ENCODE data around the gene COX7C. TPM values are rescaled to one million over a fixed set of nuclear protein-coding genes. Genes with fewer than 3 reads are reported as not detected.
"Not testable (repeated sequence)": the region's sequence is repeated elsewhere in the genome, so short reads cannot be mapped to it uniquely, and the experiment has no call there.

Gene COX7C, protein sequence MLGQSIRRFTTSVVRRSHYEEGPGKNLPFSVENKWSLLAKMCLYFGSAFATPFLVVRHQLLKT
- 617 TPM for polyA plus RNA-seq (2013, experiment 1 of 2; ENCODE audit: insufficient read length)
- 629 TPM for polyA plus RNA-seq (2013, experiment 2 of 2; ENCODE audit: insufficient read length)

- DNase-seq = peak; percentile 95
Observed at GRCh38 chr5:86617756-86618576, at the start of gene COX7C. Gene COX7C, plus strand, starts transcription at chr5:86617941. Its CDS starts 115 bp downstream, at chr5:86618056.

DNA sequence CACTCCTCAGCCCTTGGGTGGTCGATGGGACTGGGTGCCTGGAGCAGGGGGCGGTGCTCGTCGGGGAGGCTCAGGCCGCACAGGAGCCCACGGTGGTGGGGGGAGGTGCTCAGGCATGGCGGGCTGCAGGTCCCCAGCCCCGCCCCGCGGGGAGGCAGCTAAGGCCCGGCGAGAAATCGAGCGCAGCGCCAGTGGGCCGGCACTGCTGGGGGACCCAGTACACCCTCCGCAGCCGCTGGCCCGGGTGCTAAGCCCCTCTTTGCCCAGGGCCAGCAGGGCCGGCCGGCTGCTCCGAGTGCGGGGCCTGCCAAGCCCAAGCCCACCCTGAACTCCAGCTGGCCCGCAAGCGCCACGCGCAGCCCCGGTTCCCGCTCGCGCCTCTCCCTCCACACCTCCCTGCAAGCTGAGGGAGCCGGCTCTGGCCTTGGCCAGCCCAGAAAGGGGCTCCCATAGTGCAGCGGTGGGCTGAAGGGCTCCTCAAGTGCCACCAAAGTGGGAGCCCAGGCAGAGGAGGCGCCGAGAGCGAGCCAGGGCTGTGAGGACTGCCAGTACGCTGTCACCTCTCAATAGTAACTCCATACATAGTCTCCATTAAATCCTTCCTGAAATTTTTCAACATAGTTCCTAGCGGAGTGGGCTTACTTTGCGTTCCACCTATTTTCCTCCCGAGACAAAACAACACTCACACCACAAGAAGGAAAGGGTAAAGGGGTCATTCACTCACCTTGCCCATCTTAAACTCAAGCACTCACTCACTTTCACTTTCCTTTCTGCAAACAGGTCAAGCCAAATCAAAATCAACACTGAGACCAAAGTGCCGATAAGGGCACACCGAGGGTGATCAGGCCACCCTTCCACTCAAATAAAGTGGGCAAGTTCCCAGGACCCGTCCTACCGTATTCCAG lies 48.0 kb upstream of the COX7C start:
- DNase-seq = not testable (repeated sequence)

GRCh38 chr5:86570427-86571083 lies 47.2 kb upstream of the COX7C start:
- no peak for DNase-seq

DNA sequence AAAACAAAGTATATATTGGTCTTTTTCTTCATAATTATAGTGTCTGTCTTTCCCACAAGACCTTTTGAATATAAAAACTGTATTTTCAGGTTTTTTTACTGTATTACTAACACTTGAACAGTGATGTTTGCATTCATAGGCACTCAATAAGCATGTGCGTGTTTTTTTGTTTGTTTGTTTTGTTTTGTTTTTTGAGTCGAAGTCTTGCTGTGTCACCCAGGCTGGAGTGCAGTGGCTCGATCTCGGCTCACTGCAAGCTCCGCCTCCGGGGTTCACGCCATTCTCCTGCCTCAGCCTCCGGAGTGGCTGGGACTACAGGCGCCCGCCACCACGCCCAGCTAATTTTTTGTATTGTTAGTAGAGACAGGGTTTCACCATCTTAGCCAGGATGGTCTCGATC lies 46.6 kb upstream of the COX7C start:
- not testable (repeated sequence) for DNase-seq

DNA sequence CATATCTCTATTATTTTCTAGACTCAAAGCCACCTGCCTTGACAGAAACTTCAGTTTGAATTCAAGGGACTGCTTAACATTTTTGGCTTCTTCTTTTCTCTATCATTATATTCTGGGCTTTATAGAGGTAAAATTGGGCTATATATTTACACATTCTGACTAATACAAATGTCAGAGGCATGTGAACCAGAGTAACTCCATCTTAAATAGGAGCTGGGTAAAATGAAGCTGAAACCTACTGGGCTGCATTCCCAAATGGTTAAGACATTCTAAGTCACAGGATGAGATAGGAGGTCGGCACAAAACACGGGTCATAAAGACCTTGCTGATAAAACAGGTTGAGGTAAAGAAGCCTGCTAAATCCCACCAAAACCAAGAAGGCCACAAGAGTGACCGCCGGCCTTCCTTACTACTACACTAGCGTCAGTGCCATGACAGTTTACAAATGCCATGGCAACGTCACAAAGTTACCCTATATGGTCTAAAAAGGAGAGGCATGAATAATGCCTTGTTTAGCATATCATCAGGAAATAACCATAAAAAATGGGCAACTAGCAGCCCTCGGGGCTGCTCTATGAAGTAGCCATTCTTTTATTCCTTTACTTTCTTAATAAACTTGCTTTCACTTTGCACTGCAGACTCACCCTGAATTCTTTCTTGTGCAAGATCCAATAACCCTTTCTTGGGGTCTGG lies 44.8 kb upstream of the COX7C start:
- no peak for DNase-seq

GRCh38 chr5:86579502-86579901 lies 38.2 kb upstream of the COX7C start:
- no peak for DNase-seq

DNA sequence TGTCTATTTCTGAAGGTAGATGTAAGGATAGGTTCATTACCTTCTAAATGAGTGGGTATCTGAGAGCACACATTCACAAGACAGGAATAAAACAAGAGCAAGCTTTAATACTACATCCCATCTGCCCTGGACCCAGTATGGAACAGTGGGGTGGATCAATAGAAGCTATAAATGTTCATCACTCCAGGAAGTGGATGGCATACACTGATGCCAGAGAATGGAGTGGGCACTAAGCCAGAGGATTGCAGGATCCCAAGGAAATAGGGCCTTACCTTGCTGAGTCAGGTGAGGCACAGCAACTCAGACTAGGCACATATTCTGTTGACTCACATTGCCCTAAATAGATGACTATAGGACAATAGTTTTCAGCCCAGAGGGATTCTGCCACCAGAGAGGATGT lies 21.3 kb upstream of the COX7C start:
- DNase-seq = no peak

DNA sequence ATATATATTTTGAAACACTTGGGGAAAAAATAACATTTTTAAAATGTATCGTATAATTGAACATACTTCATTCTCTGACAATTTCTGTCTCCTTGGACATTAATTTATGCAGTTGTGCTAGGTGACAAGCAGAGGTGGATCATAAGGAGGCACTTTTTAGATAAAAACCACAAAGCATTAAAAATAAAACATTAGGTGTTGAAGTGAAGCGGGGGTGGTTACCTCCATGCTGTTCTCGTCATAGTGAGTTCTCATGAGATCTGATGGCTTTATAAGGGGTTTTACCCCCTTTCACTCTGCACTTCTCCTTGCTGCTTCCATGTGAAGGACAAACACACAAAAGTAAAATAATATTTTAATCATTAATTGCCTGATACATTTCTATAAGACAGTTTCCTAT lies 11.9 kb upstream of the COX7C start:
- no peak for DNase-seq

DNA sequence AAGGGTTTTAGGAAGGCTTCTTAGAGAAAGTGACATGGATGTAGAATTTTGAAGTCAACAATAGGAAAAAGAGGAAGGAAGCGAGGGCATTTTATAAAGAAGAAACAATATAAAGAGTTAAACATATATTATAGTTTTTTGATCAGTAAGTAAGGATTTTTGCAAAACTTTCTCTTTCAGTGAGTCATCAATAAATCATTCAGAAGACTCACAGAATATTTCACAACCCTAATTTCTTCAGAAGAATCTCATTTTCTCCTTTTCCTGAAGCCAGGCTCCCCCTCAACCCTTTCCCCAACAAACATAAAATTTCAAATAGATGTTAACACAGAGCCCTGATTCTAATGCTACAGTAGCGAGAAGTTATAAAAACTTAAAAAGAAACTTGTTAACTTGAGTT lies 4.3 kb upstream of the COX7C start:
- DNase-seq = no peak

DNA sequence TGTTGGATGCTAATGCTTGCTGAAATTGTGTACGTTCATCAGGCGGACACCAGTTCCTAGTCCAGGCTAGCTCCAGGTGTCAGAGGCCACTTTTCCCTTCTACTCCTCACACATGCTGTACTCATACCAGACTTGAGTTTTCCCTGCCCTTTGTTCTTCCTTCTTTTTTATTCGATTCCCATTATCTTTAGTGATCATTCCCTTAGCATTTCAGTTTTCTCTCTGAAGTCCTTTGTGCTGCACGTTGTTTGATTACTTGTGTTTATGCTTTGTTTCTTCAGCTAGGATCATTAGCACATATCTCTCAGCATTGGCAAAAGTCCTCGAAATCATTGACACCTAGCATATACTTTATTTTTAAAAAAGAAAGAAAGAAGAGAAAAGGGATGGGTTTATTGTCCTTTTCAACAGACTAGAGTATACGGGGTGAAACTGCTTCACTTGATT lies 409 bp upstream of the COX7C start:
- DNase-seq = no peak

GRCh38 chr5:86623785-86624483 lies 6.2 kb downstream of the COX7C start:
- DNase-seq = no peak

- no peak for DNase-seq
Observed at GRCh38 chr5:86625148-86625547, 7.4 kb downstream of the COX7C start.

DNA sequence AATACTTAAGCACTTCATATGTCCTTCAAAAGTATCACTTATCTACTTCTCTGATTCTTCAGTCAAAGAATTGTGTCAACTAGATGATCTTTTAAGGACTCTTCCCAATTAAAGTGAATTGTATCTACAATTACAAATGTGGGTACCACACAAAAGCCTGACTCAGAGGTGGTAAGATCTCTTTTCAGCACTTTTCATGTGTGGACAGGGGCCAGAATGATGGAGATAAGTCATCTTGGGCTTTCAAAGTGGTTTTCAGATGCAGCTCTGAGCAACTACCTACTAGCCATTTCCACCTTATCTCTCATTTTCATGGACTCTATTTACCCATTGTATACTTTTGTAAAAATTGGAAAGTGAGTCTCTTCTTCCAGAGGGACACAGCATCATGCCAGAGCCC lies 8.4 kb downstream of the COX7C start:
- no peak for DNase-seq

- no peak for DNase-seq
Observed at GRCh38 chr5:86631165-86631564, 13.4 kb downstream of the COX7C start.

- DNase-seq = no peak
Observed at GRCh38 chr5:86640998-86641397, 23.3 kb downstream of the COX7C start.

GRCh38 chr5:86644843-86645242 lies 27.1 kb downstream of the COX7C start:
- no peak for DNase-seq

- no peak for DNase-seq
Observed at GRCh38 chr5:86645885-86646284, 28.1 kb downstream of the COX7C start.

GRCh38 chr5:86646671-86647070 lies 28.9 kb downstream of the COX7C start:
- DNase-seq = no peak

DNA sequence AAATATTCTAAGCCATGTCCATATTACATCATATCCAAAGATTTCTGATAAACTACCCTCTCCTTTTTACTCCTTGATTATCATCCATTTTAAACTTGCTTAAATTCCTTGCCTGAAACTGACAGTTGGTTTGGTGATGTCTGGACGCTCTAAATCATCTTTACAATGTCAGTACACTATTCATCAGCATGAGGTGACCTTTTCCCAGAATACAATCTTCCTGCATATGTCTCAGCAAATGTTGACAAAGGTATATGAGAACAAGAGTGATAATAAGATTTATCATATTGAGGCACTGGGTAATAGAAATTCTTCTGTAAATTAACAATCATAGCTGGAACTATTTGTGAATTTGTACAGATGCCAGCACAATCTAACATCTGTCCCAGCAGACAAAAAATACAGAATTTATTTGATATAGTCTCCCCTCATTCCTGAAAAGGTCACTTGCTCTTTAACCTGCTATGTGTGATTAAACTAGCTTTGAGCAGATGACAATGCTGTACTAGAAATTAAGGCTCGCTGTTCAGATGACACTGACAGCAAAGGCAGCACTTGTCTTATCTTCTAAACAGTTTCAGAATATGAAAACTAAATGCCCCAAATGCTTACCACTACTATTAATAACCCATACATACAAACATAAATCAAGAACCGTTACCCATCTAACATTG lies 32.2 kb downstream of the COX7C start:
- DNase-seq = no peak

DNA sequence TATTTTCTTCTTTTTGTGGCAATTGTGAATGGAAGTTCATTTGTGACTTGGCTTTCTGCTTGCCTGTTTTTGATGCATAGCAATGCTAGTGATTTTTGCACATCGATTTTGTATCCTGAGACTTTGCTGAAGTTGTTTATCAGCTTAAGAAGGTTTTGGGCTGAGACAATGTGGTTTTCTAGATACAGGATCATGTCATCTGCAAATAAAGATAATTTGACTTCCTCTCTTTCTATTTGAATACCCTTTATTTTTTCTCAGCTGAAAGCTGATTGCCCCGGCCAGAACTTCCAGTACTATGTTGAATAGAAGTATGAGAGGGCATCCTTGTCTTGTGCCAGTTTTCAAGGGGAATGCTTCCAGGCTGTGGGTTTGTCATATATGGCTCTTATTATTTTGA lies 43.0 kb downstream of the COX7C start:
- DNase-seq = not testable (repeated sequence)

DNA sequence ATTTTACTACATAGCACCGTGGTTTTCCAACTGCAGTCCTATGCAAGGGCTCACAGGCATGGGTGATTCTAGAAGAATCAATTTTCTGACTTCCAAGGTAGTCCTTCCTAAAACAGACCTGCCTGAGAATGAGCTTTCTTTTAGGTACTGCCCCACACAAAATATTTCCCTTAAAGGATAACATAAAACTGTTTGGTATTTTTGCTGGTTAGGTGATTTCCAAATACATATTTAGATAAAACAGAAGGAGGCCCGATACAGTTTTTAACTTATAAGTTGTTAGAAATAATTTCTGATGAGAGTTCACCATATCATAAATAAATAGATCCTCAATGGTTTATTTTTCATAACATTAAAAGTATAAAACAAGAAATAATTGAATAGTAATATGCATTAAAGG lies 46.4 kb downstream of the COX7C start:
- no peak for DNase-seq
